RWPE2 (cell line): ENCODE data around the gene PLA2G4C.

Source experiments
- ATAC-seq: fragments of 200-7000 bp; cut with Tn5 transposase; 3 replicates; pipeline ENCODE4 v1.9.1; 2021; ENCODE audit warnings: low read depth
- DNase-seq: peaks from one replicate; pipeline ENCODE4 v3.0.0-alpha.2; 2020; ENCODE audit warnings: low spot score
- H3K27ac ChIP-seq: fragments of 450-650 bp; 2 replicates; pipeline ENCODE4 v1.5.1; 2017; ENCODE audit warnings: mild to moderate bottlenecking; ENCODE audit not compliant: poor library complexity, severe bottlenecking
- H3K27me3 ChIP-seq: fragments of 250-450 bp; sonication (Bioruptor Pico); 2 replicates; pipeline ENCODE4 v1.5.1; 2021; ENCODE audit warnings: mild to moderate bottlenecking, moderate library complexity; ENCODE audit not compliant: insufficient read depth, poor library complexity, severe bottlenecking
- H3K36me3 ChIP-seq: fragments of 250-450 bp; sonication (Bioruptor Pico); 2 replicates; pipeline ENCODE4 v1.5.1; 2020; ENCODE audit warnings: low read depth, mild to moderate bottlenecking, moderate library complexity
- H3K4me1 ChIP-seq: fragments of 250-450 bp; sonication (Bioruptor Pico); 2 replicates; pipeline ENCODE4 v1.5.1; 2021; ENCODE audit warnings: mild to moderate bottlenecking, moderate library complexity; ENCODE audit not compliant: insufficient read depth, poor library complexity, severe bottlenecking
- H3K4me3 ChIP-seq: fragments of 250-450 bp; sonication (Bioruptor Pico); 2 replicates; pipeline ENCODE4 v1.5.1; 2021; ENCODE audit warnings: mild to moderate bottlenecking, moderate library complexity; ENCODE audit not compliant: severe bottlenecking
- H3K9me3 ChIP-seq: fragments of 250-450 bp; sonication (Bioruptor Pico); 2 replicates; pipeline ENCODE4 v1.5.1; 2021; ENCODE audit warnings: mild to moderate bottlenecking, moderate library complexity; ENCODE audit not compliant: severe bottlenecking
- CTCF ChIP-seq: fragments of 450-650 bp; IDR thresholded peaks from one replicate; pipeline ENCODE4 v1.5.1; 2017; ENCODE audit warnings: mild to moderate bottlenecking, moderate library complexity; ENCODE audit not compliant: poor library complexity, severe bottlenecking

Gene PLA2G4C

GRCh38 chr19:48103922-48104321 is 6.7 kb downstream of the PLA2G4C start:
- no peak for ATAC-seq
- no peak for TF ChIP-seq CTCF
- no peak overlapping the region for H3K4me3 ChIP-seq
- no peak overlapping the region for H3K27ac ChIP-seq
- no peaks in the 10 kb centered on the region for H3K36me3 ChIP-seq
- no peaks in the 10 kb centered on the region for H3K27me3 ChIP-seq
- H3K4me1 ChIP-seq: no peaks in the 10 kb centered on the region
- no peak for DNase-seq
- H3K9me3 ChIP-seq: no peaks in the 10 kb centered on the region

GRCh38 chr19:48102870-48103751 is 7.5 kb downstream of the PLA2G4C start:
- H3K27me3 ChIP-seq: no peaks in the 10 kb centered on the region
- 0 out of 3 replicates have a peak, but pooled peaks have one; percentile 18 for ATAC-seq
- H3K4me3 ChIP-seq: no peak overlapping the region
- H3K4me1 ChIP-seq: no peaks in the 10 kb centered on the region
- peak; percentile 45 for TF ChIP-seq CTCF
- H3K9me3 ChIP-seq: no peaks in the 10 kb centered on the region
- H3K27ac ChIP-seq: no peak overlapping the region
- H3K36me3 ChIP-seq: no peaks in the 10 kb centered on the region
- no peak for DNase-seq

GRCh38 chr19:48095612-48096175 is 14.9 kb downstream of the PLA2G4C start:
- H3K27me3 ChIP-seq: no peaks in the 10 kb centered on the region
- no peaks in the 10 kb centered on the region for H3K36me3 ChIP-seq
- H3K9me3 ChIP-seq: no peaks in the 10 kb centered on the region
- ATAC-seq: no peak
- no peaks in the 10 kb centered on the region for H3K4me1 ChIP-seq
- no peak overlapping the region for H3K27ac ChIP-seq
- DNase-seq: no peak
- H3K4me3 ChIP-seq: no peak overlapping the region
- no peak for TF ChIP-seq CTCF

GRCh38 chr19:48094855-48095203 is 15.8 kb downstream of the PLA2G4C start:
- Histone ChIP-seq H3K4me3 (no peak overlapping the region), H3K36me3 (no peaks in the 10 kb centered on the region), H3K4me1 (no peaks in the 10 kb centered on the region), H3K27ac (no peak overlapping the region), H3K27me3 (no peaks in the 10 kb centered on the region), H3K9me3 (no peaks in the 10 kb centered on the region)
- TF ChIP-seq CTCF: no peak
- ATAC-seq (no peak), DNase-seq (no peak)
